HFFc6 (cell line): ENCODE data around the gene PDAP1. TPM values are rescaled to one million over a fixed set of nuclear protein-coding genes. Genes with fewer than 3 reads are reported as not detected.
"Not testable (repeated sequence)": the region's sequence is repeated elsewhere in the genome, so short reads cannot be mapped to it uniquely, and the experiment has no call there.

Experiments
- DNase-seq: peaks from one replicate; pipeline ENCODE4 v3.0.0-alpha.2; 2018
- H3K27ac Mint-ChIP-seq: 2 replicates; pipeline ENCODE4 v1.8.0; 2020; ENCODE audit warnings: mild to moderate bottlenecking, mixed read lengths
- H3K27me3 Mint-ChIP-seq: 2 replicates; pipeline ENCODE4 v1.8.0; 2021; ENCODE audit warnings: mild to moderate bottlenecking, moderate library complexity, mixed read lengths; ENCODE audit not compliant: insufficient read depth
- H3K36me3 Mint-ChIP-seq: 2 replicates; pipeline ENCODE4 v1.8.0; 2021; ENCODE audit warnings: low read depth, mixed read lengths
- H3K4me1 Mint-ChIP-seq: 2 replicates; pipeline ENCODE4 v1.8.0; 2020; ENCODE audit warnings: low read depth, mixed read lengths
- H3K4me3 Mint-ChIP-seq: 2 replicates; pipeline ENCODE4 v1.8.0; 2020; ENCODE audit warnings: mild to moderate bottlenecking, moderate library complexity, mixed read lengths
- H3K9me3 Mint-ChIP-seq: 2 replicates; pipeline ENCODE4 v1.8.0; 2020; ENCODE audit warnings: mild to moderate bottlenecking, mixed read lengths
- total RNA-seq, 6 experiments: library from RNA; stranded (reverse); fragmentation: NEBNext Ultra II Directional; extraction: Animal tissue kit (Norgen Biotek cat#: 25700); gene quantifications; 2 replicates in 1 of 6; 3 replicates in 5 of 6; pipeline ENCODE4 v1.2.3, GENCODE V29; 2021
- TF ChIP-seq, protein P1 (sequence below): fragments of 200-600 bp; sonication (generic); IDR thresholded peaks from 2 replicates; pipeline ENCODE4 v1.5.0; 2021; ENCODE audit warnings: antibody characterized with exemption, mild to moderate bottlenecking

The PDAP1 gene
- total RNA-seq, 6 experiments from 2014 or later = 148 to 213 (median 180) TPM

DNA sequence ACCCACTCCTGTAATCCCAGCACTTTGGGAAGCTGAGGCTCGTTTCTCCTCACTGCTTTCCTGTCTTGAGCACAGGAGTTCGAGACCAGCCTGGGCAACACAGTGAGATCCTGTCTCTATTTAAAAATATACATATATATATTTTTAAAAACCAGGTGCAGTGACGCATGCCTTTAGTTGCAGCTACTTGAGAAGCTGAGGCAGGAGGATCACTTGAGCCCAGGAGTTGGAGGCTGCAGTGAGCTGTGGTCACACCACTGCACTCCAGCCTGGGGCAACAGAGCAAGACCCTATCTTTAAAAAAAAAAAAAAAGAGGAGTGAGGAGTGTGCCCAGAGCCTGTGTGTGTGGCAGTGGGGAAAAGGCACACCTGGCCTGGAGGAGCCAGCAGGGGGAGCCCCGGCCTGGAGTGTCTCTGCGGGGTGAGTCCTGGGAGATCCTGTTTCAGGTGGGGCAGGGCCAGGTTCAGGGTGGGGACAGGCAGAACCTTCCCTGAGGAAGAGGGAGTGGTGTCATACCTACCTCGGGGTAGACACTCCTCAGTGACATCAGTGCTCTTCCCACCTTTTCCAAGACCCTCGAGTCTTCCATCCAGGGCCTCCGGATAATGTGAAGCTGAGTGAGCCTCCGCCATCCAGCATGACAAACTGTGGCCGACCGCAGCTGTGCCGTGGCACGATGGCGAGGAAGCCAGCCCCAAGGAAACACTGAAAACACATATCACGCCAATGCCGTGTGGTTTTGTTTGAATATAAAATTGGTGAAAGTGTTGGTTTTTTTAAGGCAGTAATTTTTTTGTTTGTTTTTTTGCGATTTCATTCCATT lies 42.9 kb downstream of the PDAP1 start:
- Mint-ChIP-seq H3K4me3 (no peak overlapping the region), H3K27me3 (peaks cover 1% of the 10 kb centered on the region; the same call in 1 of the 2 replicates), H3K27ac (no peak overlapping the region), H3K9me3 (no peaks in the 10 kb centered on the region), H3K36me3 (peaks cover 16% of the 10 kb centered on the region; the same call in 1 of the 2 replicates), H3K4me1 (peaks cover 28% of the 10 kb centered on the region)
- TF ChIP-seq, protein P1, sequence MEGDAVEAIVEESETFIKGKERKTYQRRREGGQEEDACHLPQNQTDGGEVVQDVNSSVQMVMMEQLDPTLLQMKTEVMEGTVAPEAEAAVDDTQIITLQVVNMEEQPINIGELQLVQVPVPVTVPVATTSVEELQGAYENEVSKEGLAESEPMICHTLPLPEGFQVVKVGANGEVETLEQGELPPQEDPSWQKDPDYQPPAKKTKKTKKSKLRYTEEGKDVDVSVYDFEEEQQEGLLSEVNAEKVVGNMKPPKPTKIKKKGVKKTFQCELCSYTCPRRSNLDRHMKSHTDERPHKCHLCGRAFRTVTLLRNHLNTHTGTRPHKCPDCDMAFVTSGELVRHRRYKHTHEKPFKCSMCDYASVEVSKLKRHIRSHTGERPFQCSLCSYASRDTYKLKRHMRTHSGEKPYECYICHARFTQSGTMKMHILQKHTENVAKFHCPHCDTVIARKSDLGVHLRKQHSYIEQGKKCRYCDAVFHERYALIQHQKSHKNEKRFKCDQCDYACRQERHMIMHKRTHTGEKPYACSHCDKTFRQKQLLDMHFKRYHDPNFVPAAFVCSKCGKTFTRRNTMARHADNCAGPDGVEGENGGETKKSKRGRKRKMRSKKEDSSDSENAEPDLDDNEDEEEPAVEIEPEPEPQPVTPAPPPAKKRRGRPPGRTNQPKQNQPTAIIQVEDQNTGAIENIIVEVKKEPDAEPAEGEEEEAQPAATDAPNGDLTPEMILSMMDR = peak; percentile 73
- DNase-seq = no peak

DNA sequence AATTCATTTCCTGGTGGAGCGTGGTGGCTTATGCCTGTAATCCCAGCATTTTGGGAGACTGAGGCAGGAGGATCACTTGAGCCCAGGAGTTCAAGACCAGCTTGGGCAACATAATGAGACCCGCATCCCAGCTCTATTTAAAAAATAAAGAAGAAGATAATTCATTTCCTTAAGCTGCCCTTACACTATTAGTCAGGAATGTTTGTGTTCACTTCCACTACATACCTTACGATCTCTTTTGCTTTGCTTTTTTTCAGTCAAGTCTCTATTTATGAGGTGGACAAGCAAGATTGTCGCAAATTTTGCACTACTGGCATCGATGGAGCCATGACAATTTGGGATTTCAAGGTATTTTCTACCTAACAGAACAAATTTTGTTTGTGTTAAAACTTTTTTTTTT lies 45.1 kb downstream of the PDAP1 start:
- no peak for DNase-seq
- peaks cover 17% of the 10 kb centered on the region for H3K36me3 Mint-ChIP-seq
- peak overlapping the region; percentile 71 for H3K4me3 Mint-ChIP-seq
- peaks cover 2% of the 10 kb centered on the region; the same call in 1 of the 2 replicates for H3K27me3 Mint-ChIP-seq
- H3K27ac Mint-ChIP-seq = peak overlapping the region; percentile 90
- TF ChIP-seq, protein P1 = no peak
- peaks cover 28% of the 10 kb centered on the region for H3K4me1 Mint-ChIP-seq
- no peaks in the 10 kb centered on the region for H3K9me3 Mint-ChIP-seq

DNA sequence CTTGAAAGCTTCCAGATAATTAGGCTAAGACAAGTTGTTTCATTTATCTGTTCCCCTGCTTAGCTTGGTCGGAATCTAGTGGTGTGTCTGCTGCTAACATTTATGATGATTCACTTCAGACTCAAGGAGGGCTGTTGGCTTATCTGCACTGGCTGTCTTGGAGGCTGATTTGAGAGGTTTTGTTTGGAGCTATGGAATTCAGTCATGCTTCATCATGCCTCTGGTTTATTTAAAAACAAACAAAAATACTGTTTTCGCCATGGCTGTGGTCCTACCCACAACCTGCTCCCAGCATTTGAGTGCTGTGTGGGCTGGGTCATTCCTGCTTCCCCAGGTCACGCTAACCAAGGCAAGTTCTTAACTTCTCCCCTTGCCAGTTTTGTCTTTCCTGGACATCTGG lies 45.6 kb downstream of the PDAP1 start:
- H3K27ac Mint-ChIP-seq = peak overlapping the region; percentile 90
- DNase-seq = peak; percentile 92
- H3K4me1 Mint-ChIP-seq = peaks cover 28% of the 10 kb centered on the region
- no peaks in the 10 kb centered on the region for H3K9me3 Mint-ChIP-seq
- TF ChIP-seq, protein P1 = no peak
- H3K27me3 Mint-ChIP-seq = peaks cover 2% of the 10 kb centered on the region; the same call in 1 of the 2 replicates
- H3K36me3 Mint-ChIP-seq = peaks cover 22% of the 10 kb centered on the region
- H3K4me3 Mint-ChIP-seq = peak overlapping the region; percentile 71

DNA sequence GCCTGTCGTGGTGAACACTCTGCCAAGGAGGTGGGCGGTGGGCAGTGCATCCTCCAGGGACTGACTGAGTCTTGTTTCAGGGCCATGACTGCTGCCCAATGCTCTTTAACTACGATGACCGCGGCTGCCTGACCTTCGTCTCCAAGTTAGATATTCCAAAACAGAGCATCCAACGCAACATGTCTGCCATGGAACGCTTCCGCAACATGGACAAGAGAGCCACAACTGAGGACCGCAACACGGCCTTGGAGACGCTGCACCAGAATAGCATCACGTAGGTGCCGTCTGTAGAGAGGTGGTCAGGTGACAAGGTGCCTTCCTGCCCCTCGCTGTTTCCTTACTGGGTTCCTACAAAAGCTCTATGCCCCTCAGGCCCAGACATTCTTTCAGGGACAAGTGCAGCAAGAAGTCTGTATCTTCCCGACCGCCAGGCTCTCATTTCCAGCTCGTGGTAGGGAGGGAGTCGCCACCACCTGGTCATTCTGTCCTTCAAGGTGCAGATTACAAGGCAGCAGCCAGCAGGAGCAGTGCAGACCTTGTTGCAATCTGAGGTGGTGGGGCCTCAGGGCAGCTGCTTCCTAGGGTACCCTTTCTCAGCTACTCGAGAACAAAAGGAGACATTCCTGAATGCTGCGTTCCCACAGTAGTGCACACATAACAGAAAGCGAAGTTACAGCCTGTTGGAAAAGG lies 48.8 kb downstream of the PDAP1 start:
- no peaks in the 10 kb centered on the region for H3K9me3 Mint-ChIP-seq
- TF ChIP-seq, protein P1 = no peak
- no peak overlapping the region for H3K4me3 Mint-ChIP-seq
- H3K4me1 Mint-ChIP-seq = peaks cover 28% of the 10 kb centered on the region
- H3K27ac Mint-ChIP-seq = no peak overlapping the region
- no peak for DNase-seq
- peaks cover 16% of the 10 kb centered on the region for H3K36me3 Mint-ChIP-seq
- peaks cover 2% of the 10 kb centered on the region; the same call in 1 of the 2 replicates for H3K27me3 Mint-ChIP-seq

DNA sequence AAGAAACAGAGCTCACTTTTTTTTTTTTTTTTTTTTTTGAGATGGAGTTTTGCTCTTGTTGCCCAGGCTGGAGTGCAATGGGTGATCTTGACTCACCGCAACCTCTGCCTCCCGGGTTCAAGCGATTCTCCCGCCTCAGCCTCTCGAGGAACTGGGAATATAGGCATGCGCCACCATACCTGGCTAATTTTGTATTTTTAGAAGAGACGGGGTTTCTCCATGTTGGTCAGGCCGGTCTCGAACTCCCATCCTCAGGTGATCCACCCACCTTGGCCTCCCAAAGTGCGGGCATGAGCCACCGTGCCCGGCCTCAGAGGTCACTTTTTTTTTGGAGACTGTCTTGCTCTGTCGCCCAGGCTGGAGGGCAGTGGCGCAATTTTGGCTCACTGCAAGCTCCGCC lies 49.9 kb downstream of the PDAP1 start:
- Mint-ChIP-seq H3K36me3 (peaks cover 16% of the 10 kb centered on the region), H3K4me1 (peaks cover 25% of the 10 kb centered on the region)
- not testable (repeated sequence) for H3K27ac Mint-ChIP-seq, DNase-seq, H3K9me3 Mint-ChIP-seq, H3K4me3 Mint-ChIP-seq, H3K27me3 Mint-ChIP-seq
